ENCODE data around the gene AUTS2. TPM values are rescaled to one million over a fixed set of nuclear protein-coding genes. Genes with fewer than 3 reads are reported as not detected.

The AUTS2 gene
- total and polyA plus RNA-seq, 11 donors, result 3.4 to 14.0 (median 7.3) TPM

GRCh38 chr7:69602522-69602921 lies 4.2 kb downstream of the AUTS2 start:
- DNase-seq (no peak), ATAC-seq (no peak)
- intact Hi-C loops (cut with DNase I), result loop anchor here in 5 of 10 donors (5.0 to 10.0 kb wide), 6 partner anchors 50 to 292 kb away; no protein-coding TSS in a partner anchor
- no peaks in the 10 kb centered on the region for H3K9me3 ChIP-seq
- H3K4me1 ChIP-seq, result peaks cover 0 to 28% (median 3%) of the 10 kb centered on the region in 12 donors
- WGBS, 4 donors, result 96 to 99% (median 98%) methylated on average over 2 of the region's 2 CpGs
- TF ChIP-seq CTCF (IDR thresholded peaks at IDR 0.05), result no peak
- TF ChIP-seq POLR2A (IDR thresholded peaks at IDR 0.05), result no peak
- no peak overlapping the region for H3K27ac ChIP-seq
- no peaks in the 10 kb centered on the region for H3K36me3 ChIP-seq
- H3K4me3 ChIP-seq, result no peak overlapping the region
- H3K27me3 ChIP-seq, result no peaks in the 10 kb centered on the region

GRCh38 chr7:69603351-69603750 lies 5.1 kb downstream of the AUTS2 start:
- no peaks in the 10 kb centered on the region for H3K36me3 ChIP-seq
- peaks cover 0 to 27% (median 3%) of the 10 kb centered on the region in 12 donors for H3K4me1 ChIP-seq
- H3K27ac ChIP-seq, result no peak overlapping the region
- TF ChIP-seq POLR2A (IDR thresholded peaks at IDR 0.05), result no peak
- no peak for TF ChIP-seq CTCF (IDR thresholded peaks at IDR 0.05)
- 68 to 85% (median 83%) methylated on average over 3 of the region's 3 CpGs for WGBS, 4 donors
- no peak for ATAC-seq
- H3K9me3 ChIP-seq, result no peaks in the 10 kb centered on the region
- no peak overlapping the region for H3K4me3 ChIP-seq
- intact Hi-C loops (cut with DNase I), result loop anchor here in 5 of 10 donors (5.0 to 10.0 kb wide), 6 partner anchors 49 to 291 kb away; no protein-coding TSS in a partner anchor
- no peak for DNase-seq
- H3K27me3 ChIP-seq, result no peaks in the 10 kb centered on the region

- DNase-seq, result no peak
- TF ChIP-seq CTCF (IDR thresholded peaks at IDR 0.05) (no peak), POLR2A (IDR thresholded peaks at IDR 0.05) (no peak)
- H3K36me3 ChIP-seq, result no peaks in the 10 kb centered on the region
- intact Hi-C loops (cut with DNase I), result loop anchor here in 5 of 10 donors (5.0 to 10.0 kb wide), 6 partner anchors 48 to 291 kb away; no protein-coding TSS in a partner anchor
- peaks cover 0 to 25% (median 3%) of the 10 kb centered on the region in 12 donors for H3K4me1 ChIP-seq
- no peaks in the 10 kb centered on the region for H3K27me3 ChIP-seq
- WGBS, 4 donors, result 72 to 85% (median 81%) methylated on average over 2 of the region's 2 CpGs
- no peaks in the 10 kb centered on the region for H3K9me3 ChIP-seq
- H3K27ac ChIP-seq, result no peak overlapping the region
- no peak for ATAC-seq
- no peak overlapping the region for H3K4me3 ChIP-seq
These were observed 5.7 kb downstream of the AUTS2 start for GRCh38 chr7:69603937-69604494.

- Histone ChIP-seq H3K27me3 (no peaks in the 10 kb centered on the region), H3K36me3 (no peaks in the 10 kb centered on the region), H3K27ac (no peak overlapping the region), H3K4me3 (no peak overlapping the region), H3K4me1 (peaks cover 0 to 17% (median 1%) of the 10 kb centered on the region in 12 donors), H3K9me3 (no peaks in the 10 kb centered on the region)
- TF ChIP-seq CTCF (IDR thresholded peaks at IDR 0.05) (no peak), POLR2A (IDR thresholded peaks at IDR 0.05) (no peak)
- peak in 2 of 4 donors; percentile 28 to 38 for ATAC-seq
- intact Hi-C loops (cut with DNase I), result loop anchor here in 4 of 10 donors (10.0 kb wide), 4 partner anchors 150 to 290 kb away; no protein-coding TSS in a partner anchor
- no peak for DNase-seq
- WGBS, 4 donors, result 57 to 71% (median 60%) methylated on average over 3 of the region's 3 CpGs
These were observed 6.8 kb downstream of the AUTS2 start for GRCh38 chr7:69605070-69605469.
